ENCODE results near the gene ABHD12.

DNA sequence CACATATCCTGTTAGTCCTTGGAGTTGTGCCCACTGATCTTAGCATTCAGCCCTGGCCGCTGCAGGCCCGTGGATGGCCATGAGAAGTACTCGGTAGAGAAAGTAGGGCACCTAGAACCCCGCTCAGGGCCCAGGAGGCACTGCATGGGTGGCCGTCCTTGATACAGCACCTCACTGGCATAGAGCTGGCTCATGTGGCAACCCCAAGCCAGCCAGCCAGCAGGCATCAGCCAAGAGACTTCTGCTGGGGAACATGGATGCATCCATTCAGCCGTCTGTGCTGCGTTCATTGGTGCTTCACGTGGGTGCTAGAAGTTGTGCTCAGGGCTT is 132.2 kb downstream of the ABHD12 start:
- TF ChIP-seq POLR2A (IDR thresholded peaks at IDR 0.05) (no peak), CTCF (IDR thresholded peaks at IDR 0.05 in 4 of 5, conservative IDR thresholded peaks at IDR 0.05 in 1 of 5) (no peak)
